Gastrocnemius medialis (tissue), 4 donors: ENCODE data around the gene EDN3.

Experiments
- CTCF ChIP-seq, 5 experiments: fragments of 450-650 bp in 3 of 5; fragments of 200-600 bp in 2 of 5; sonication (generic) in 2 of 5; IDR thresholded peaks in 4 of 5; conservative IDR thresholded peaks in 1 of 5; 1 replicate in 4 of 5; 2 replicates in 1 of 5; pipeline ENCODE4 v1.5.1; 2016 to 2019; ENCODE audit warnings: antibody characterized with exemption in 5 of 5, mild to moderate bottlenecking in 3 of 5, moderate library complexity in 3 of 5
- POLR2A ChIP-seq, 2 donors: fragments of 450-650 bp; IDR thresholded peaks; one replicate each; pipeline ENCODE4 v1.6.1; 2017; ENCODE audit warnings: antibody characterized with exemption in 2 of 2, mild to moderate bottlenecking in 2 of 2, moderate library complexity in 2 of 2

- TF ChIP-seq CTCF (IDR thresholded peaks at IDR 0.05 in 4 of 5, conservative IDR thresholded peaks at IDR 0.05 in 1 of 5) (no peak), POLR2A (IDR thresholded peaks at IDR 0.05) (no peak)
These were observed 2.7 kb upstream of the EDN3 start for GRCh38 chr20:59297686-59298085.
